GM10248 (cell line): ENCODE results near the gene ZYG11A.

Experiments used
- CTCF ChIA-PET: fragments of 300-600 bp; sonication (Branson Sonifier 250); formaldehyde crosslinking; extraction: SDS; loops from one replicate; lab custom pipeline; 2021; ENCODE audit warnings: antibody characterized with exemption; lab: Yijun Ruan, JAX
- POLR2A ChIA-PET: fragments of 350-650 bp; sonication (Branson Sonifier 250); formaldehyde crosslinking; extraction: SDS; loops from one replicate; lab custom pipeline; 2020; ENCODE audit warnings: antibody characterized with exemption; lab: Yijun Ruan, JAX
- DNase-seq: peaks from one replicate; pipeline ENCODE4 v3.0.0; 2012; ENCODE audit errors: extremely low spot score
- CTCF ChIP-seq: IDR thresholded peaks from 2 replicates; pipeline ENCODE4 v1.5.1; 2012; ENCODE audit warnings: mild to moderate bottlenecking, low read depth; ENCODE audit errors: extremely low read depth, missing control alignments, control extremely low read depth

Gene ZYG11A

GRCh38 chr1:52900402-52900801 is 57.8 kb downstream of the ZYG11A start:
- no peak for DNase-seq
- CTCF ChIA-PET: interaction anchor here (1.9 to 2.5 kb wide), 3 partner anchors 7 to 19 kb away, joined by 4 to 9 read pairs (median 9); no protein-coding TSS in a partner anchor
- POLR2A ChIA-PET: no interaction called here
- TF ChIP-seq CTCF: no peak

GRCh38 chr1:52901384-52901783 is 58.8 kb downstream of the ZYG11A start:
- no peak for DNase-seq
- POLR2A ChIA-PET: no interaction called here
- CTCF ChIA-PET: interaction anchor here (0.9 to 2.5 kb wide), 9 partner anchors 8 to 182 kb away, joined by 3 to 9 read pairs (median 4); partner anchors contain the start of gene ECHDC2
- no peak for TF ChIP-seq CTCF

- POLR2A ChIA-PET: no interaction called here
- no peak for DNase-seq
- no peak for TF ChIP-seq CTCF
Measured at GRCh38 chr1:52904208-52904926, 61.8 kb downstream of the ZYG11A start.

GRCh38 chr1:52904927-52905698 is 62.6 kb downstream of the ZYG11A start:
- ChIA-PET POLR2A (interaction anchor here (0.5 to 1.0 kb wide), 2 partner anchors 17 to 53 kb away, joined by 3 to 5 read pairs; partner anchors contain the start of gene ECHDC2), CTCF (interaction anchor here (0.6 to 1.4 kb wide), 7 partner anchors 12 to 275 kb away, joined by 3 to 5 read pairs (median 3); partner anchors contain the start of gene ECHDC2)
- DNase-seq: peak; percentile 76
- TF ChIP-seq CTCF: peak; percentile 38

More at GRCh38 chr1:52904208-52904926, 61.8 kb downstream of the ZYG11A start:
- CTCF ChIA-PET: interaction anchor here (1.0 to 1.4 kb wide), 5 partner anchors 15 to 276 kb away, joined by 3 to 5 read pairs (median 3); partner anchors contain the start of gene ECHDC2

GRCh38 chr1:52906135-52906603 is 63.6 kb downstream of the ZYG11A start:
- ChIA-PET POLR2A (interaction anchor here (0.6 to 1.0 kb wide), 4 partner anchors 16 to 42 kb away, joined by 3 to 5 read pairs (median 3); partner anchors contain the start of gene ECHDC2), CTCF (interaction anchor here (0.7 to 1.6 kb wide), 4 partner anchors 10 to 276 kb away, joined by 3 to 4 read pairs (median 3); no protein-coding TSS in a partner anchor)
- no peak for DNase-seq
- TF ChIP-seq CTCF: no peak
